Colonic mucosa (tissue), 4 donors: ENCODE data around the gene ACSS1. TPM values are rescaled to one million over a fixed set of nuclear protein-coding genes. Genes with fewer than 3 reads are reported as not detected.

Experiments used
- DNase-seq: peaks from one replicate; pipeline ENCODE4 v3.0.0-alpha.2; 2020
- H3K27ac ChIP-seq: fragments of 200-600 bp; one replicate; pipeline ENCODE4 v1.8.0; 2021
- H3K27me3 ChIP-seq: fragments of 200-600 bp; one replicate; pipeline ENCODE4 v1.8.0; 2021
- H3K36me3 ChIP-seq: fragments of 200-600 bp; one replicate; pipeline ENCODE4 v1.8.0; 2021
- H3K4me1 ChIP-seq: fragments of 200-600 bp; one replicate; pipeline ENCODE4 v1.8.0; 2021; ENCODE audit warnings: mild to moderate bottlenecking
- H3K4me3 ChIP-seq: fragments of 200-600 bp; one replicate; pipeline ENCODE4 v1.8.0; 2021
- H3K9ac ChIP-seq, 2 donors: one replicate each; pipeline ENCODE4 v1.7.0; 2013; ENCODE audit warnings: control low read depth in 2 of 2, low read depth in 2 of 2, low read length in 2 of 2
- H3K9me3 ChIP-seq: fragments of 200-600 bp; one replicate; pipeline ENCODE4 v1.8.0; 2021
- intact Hi-C: fragments of 100-400 bp; cut with DNase I; formaldehyde crosslinking; loops from one replicate; pipeline ENCODE4 v1.14.1; 2022
- total RNA-seq, 2 donors: library from RNA; stranded (reverse); fragmentation: NEBNext Ultra II Directional in 1 of 2; extraction: Animal tissue kit (Norgen Biotek cat#: 25700) in 1 of 2; gene quantifications; one replicate each; pipeline ENCODE4 v1.2.1, GENCODE V29; 2021
- TF ChIP-seq, protein P1 (sequence below): fragments of 200-600 bp; IDR thresholded peaks from one replicate; pipeline ENCODE4 v1.8.0; 2022; ENCODE audit warnings: antibody characterized with exemption, mild to moderate bottlenecking
- donor health status: healthy.
- donor health status: DM: no; HTN: no; CAD: no.
- donor health status: DM: no; HTN: no; CAD: no.

Gene ACSS1
- total RNA-seq, 2 donors from 2014 or later = 29.0 to 32.0 TPM

DNA sequence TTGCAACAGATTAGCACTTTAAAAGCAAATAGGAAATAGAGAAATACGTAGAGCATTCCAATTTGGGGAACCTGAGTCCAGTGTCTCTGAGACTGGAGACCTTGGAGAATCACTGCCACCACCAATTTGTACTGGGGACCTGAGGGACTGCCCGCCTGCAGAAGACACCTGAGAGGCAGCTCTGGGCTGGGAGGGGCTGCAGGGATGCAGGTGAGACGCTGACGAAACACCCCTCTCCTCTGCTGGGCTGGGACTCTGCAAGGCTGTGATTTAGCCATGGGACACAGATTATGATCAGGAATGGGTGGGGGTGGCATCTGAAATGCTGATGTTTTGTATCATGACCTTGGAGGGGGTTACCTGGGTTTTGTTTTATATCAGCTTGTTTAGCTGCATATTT lies 58.4 kb downstream of the ACSS1 start:
- TF ChIP-seq, protein P1, sequence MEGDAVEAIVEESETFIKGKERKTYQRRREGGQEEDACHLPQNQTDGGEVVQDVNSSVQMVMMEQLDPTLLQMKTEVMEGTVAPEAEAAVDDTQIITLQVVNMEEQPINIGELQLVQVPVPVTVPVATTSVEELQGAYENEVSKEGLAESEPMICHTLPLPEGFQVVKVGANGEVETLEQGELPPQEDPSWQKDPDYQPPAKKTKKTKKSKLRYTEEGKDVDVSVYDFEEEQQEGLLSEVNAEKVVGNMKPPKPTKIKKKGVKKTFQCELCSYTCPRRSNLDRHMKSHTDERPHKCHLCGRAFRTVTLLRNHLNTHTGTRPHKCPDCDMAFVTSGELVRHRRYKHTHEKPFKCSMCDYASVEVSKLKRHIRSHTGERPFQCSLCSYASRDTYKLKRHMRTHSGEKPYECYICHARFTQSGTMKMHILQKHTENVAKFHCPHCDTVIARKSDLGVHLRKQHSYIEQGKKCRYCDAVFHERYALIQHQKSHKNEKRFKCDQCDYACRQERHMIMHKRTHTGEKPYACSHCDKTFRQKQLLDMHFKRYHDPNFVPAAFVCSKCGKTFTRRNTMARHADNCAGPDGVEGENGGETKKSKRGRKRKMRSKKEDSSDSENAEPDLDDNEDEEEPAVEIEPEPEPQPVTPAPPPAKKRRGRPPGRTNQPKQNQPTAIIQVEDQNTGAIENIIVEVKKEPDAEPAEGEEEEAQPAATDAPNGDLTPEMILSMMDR = no peak
- Histone ChIP-seq H3K27ac (no peak overlapping the region), H3K9ac (no peak overlapping the region), H3K9me3 (no peaks in the 10 kb centered on the region), H3K4me3 (no peak overlapping the region), H3K36me3 (no peaks in the 10 kb centered on the region), H3K4me1 (no peaks in the 10 kb centered on the region), H3K27me3 (no peaks in the 10 kb centered on the region)
- intact Hi-C loops = loop anchor here (10.0 kb wide), 1 partner anchor 275 kb away; no protein-coding TSS in a partner anchor
- peak; percentile 15 for DNase-seq

DNA sequence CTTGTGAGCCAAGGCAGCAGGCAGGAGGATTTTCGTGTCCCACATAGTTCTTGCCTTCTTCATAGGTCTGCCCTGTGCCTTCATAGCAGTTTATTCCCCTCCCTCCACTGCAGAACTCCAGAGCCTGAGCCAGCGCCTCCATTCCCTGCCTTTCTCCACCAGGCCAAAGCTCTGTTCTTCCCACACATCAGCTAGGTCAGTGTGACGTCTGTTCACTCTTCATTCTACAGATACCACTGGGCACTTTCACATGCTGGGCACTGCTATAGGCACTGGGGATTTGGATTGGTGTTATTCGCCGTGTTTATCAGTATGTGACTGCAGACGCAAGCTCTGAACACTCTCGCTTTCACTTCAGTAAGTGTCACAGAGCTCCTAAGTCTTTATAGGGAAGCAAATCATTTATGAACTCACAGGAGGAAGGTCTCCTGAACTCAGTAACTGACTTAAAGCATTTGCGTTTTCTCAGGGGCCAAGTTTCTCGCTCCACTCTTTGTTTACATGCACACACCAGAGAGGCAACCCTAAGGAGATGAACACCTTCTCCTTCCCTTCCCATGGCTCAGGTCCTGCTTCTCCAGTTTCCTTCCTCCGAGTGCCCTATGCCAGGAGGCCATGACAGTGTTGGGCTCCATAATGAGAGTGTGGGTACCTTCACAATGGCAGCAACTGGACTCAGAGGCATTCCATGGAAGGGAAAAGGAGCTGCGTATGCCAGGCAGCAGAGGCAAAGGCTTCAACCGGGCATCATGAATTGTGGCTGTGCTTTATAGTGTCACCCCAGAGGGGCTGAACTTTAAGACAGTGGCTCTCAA lies 59.1 kb downstream of the ACSS1 start:
- Histone ChIP-seq H3K27ac (no peak overlapping the region), H3K9me3 (no peaks in the 10 kb centered on the region), H3K9ac (no peak overlapping the region), H3K36me3 (no peaks in the 10 kb centered on the region), H3K27me3 (no peaks in the 10 kb centered on the region), H3K4me3 (no peak overlapping the region), H3K4me1 (no peaks in the 10 kb centered on the region)
- DNase-seq = peak; percentile 14
- TF ChIP-seq, protein P1 = no peak
- intact Hi-C loops = loop anchor here (10.0 kb wide), 1 partner anchor 276 kb away; no protein-coding TSS in a partner anchor

DNA sequence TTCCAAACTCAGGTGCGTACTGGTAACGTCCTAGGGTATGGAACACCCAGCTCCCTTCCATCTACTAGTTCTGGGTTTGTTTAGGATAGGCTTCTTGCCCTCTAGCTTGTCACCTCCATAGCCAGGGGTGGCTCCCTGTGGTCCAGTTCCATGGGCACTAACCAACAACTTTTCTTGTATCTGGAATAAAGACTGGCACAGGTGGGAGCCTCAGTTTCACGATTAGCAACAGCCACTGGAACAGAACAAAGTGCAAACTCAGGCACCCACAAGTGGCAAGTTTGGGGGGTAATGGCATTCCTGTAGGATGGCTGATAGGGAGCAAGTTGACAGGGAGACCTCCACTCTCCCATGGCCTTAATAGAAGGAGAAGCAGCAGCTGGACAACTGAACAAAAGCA lies 59.8 kb downstream of the ACSS1 start:
- no peak for DNase-seq
- H3K27ac ChIP-seq = no peak overlapping the region
- no peak overlapping the region for H3K4me3 ChIP-seq
- H3K9ac ChIP-seq = no peak overlapping the region
- no peaks in the 10 kb centered on the region for H3K4me1 ChIP-seq
- no peaks in the 10 kb centered on the region for H3K36me3 ChIP-seq
- no peaks in the 10 kb centered on the region for H3K27me3 ChIP-seq
- no peaks in the 10 kb centered on the region for H3K9me3 ChIP-seq
- TF ChIP-seq, protein P1 = no peak
- intact Hi-C loops = loop anchor here (10.0 kb wide), 1 partner anchor 277 kb away; no protein-coding TSS in a partner anchor

DNA sequence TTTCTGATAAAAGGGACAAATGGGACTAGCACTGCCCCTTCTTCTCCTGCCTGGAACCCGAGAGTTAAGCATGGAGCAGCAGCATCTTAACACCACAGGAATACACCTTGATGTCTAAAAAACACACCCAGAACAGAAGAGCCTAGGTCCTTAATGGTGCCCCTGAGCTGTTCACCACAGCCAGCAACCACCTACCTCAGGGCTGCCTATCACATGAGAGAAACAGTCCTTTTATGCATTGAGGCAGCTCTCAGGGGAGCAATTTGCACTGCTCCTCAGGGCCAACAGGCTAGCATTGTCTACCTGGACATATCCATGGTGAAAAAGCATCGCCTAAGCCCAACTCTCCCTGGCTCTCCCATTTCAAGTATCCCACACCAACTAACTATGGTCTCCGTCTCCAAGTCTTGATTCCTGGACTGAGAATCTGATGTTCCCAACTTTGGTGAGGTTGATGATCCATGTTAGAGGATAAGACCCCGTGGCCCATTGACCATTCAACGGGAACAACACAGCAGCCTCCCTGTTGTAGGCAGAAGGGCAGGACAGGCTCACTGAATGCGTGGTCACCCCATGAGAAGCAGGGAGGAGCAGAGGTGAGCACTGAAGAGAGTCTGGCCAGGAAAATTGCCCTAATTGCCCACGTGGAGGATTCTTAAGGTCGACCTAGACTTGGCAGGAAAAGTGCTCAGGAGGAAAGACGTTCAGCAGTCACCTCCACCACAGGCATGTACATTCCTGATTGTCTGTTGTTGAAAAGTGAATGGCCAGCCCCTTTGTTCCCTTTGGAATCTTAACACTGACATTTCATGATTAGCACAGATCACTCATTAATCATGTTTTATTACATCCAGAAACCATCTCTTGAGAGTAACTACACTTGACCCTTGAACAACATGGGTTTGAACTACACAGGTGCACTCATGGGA lies 61.2 kb downstream of the ACSS1 start:
- DNase-seq = peak; percentile 11
- intact Hi-C loops = loop anchor here (10.0 kb wide), 1 partner anchor 278 kb away; no protein-coding TSS in a partner anchor
- H3K9ac ChIP-seq = no peak overlapping the region
- H3K27ac ChIP-seq = no peak overlapping the region
- H3K4me1 ChIP-seq = no peaks in the 10 kb centered on the region
- H3K36me3 ChIP-seq = no peaks in the 10 kb centered on the region
- TF ChIP-seq, protein P1 = no peak
- H3K27me3 ChIP-seq = no peaks in the 10 kb centered on the region
- no peaks in the 10 kb centered on the region for H3K9me3 ChIP-seq
- H3K4me3 ChIP-seq = no peak overlapping the region

DNA sequence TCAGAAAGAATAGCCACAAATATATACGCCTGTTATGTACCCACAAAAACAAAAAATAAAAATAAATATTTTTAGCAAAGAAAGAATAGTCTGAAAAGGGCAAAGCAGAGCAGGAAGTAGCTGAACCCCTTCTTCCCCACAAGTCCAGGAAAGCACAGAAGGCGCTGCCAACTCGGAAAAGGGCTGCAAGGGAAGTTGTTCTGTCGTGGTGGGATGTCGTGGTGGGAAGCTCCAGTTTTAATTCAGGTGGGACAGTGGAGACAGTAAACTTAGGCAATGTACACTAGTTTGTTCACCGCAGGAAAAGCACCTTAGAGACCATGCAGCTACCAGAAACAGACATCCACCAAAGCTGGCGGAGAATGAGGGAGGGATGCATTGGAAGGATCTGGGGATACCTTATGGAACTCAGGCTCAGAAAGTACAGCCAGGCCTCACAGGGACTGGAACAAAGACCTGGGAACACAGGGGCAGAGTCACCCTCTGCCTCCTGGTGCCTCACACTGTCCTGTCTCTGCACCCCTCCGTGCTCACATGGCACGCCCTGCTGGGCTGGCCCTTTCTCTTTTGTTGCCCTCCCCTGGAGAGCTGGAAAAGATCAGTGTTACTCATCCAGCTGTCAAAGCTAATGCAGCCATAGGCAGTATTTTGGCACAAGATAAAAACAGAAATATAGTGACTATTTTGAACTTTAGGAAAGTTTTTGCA lies 62.0 kb downstream of the ACSS1 start:
- TF ChIP-seq, protein P1 = no peak
- Histone ChIP-seq H3K27ac (no peak overlapping the region), H3K4me1 (no peaks in the 10 kb centered on the region), H3K27me3 (no peaks in the 10 kb centered on the region), H3K36me3 (no peaks in the 10 kb centered on the region), H3K9ac (no peak overlapping the region), H3K4me3 (no peak overlapping the region), H3K9me3 (no peaks in the 10 kb centered on the region)
- intact Hi-C loops = loop anchor here (2.0 to 10.0 kb wide), 2 partner anchors 183 to 279 kb away; no protein-coding TSS in a partner anchor
- DNase-seq = peak; percentile 16
